COR-L47 (cell line): ENCODE data around the gene FBN2.
"Not testable (repeated sequence)": the region's sequence is repeated elsewhere in the genome, so short reads cannot be mapped to it uniquely, and the experiment has no call there.

Source experiments
- DNase-seq: peaks from one replicate; lab custom pipeline; 2025; lab: John Stamatoyannopoulos, UW

Gene FBN2

DNA sequence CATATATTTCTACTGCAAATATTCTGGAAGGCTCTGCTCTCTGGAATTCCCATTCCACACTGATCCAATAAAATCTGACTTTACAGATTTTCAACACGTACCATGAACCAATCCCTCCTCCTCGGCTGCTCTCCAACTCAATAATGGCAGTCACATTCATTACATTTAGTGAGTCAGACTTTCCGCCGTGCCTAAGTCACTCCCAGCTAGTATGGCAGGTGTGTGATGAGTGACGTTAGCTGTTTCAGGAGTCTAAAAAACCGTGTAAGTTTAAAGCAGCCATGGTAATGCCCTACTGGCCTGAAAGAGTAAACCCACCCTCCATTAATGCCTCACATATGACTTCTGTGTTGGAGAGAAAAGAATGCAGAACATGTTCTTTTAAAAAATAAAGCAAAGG, 3.3 kb downstream of the FBN2 start:
- DNase-seq: no peak

DNA sequence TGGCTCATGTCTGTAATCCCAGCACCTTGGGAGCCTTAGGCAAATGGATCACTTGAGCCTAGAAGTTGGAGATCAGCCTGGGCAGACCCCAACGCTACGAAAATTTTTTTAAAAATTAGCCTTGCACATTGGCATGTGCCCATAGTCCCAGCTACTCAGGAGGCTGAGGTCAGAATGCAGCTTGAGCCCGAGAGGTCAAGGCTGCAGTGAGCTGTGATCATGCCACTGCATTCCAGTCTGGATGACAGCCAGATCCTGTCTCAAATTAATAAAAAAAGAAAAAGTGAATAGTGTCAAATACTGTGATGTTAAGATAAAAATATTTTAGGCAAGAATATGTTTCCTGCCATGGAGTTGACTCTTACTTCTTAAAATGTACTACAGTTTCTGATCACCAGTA, 5.3 kb downstream of the FBN2 start:
- DNase-seq: no peak

DNA sequence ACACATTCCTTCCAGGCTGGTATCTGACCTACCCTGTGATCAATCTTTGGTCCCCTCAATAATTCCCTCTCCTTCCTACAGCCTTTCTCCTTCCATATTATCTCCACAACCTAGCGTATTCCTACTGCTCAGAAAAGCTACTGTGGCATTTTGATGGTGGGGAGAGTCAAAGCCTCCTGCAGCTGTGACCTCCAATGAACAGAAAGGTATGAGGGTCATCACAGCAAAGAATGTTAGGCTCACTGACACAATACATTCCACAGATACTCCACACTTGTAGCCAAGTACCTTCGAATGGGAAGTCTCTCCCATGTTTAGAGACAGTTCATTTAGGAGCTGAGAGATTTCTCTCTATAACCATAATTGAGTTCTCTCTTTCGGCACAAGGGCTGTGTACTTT, 5.9 kb downstream of the FBN2 start:
- no peak for DNase-seq

DNA sequence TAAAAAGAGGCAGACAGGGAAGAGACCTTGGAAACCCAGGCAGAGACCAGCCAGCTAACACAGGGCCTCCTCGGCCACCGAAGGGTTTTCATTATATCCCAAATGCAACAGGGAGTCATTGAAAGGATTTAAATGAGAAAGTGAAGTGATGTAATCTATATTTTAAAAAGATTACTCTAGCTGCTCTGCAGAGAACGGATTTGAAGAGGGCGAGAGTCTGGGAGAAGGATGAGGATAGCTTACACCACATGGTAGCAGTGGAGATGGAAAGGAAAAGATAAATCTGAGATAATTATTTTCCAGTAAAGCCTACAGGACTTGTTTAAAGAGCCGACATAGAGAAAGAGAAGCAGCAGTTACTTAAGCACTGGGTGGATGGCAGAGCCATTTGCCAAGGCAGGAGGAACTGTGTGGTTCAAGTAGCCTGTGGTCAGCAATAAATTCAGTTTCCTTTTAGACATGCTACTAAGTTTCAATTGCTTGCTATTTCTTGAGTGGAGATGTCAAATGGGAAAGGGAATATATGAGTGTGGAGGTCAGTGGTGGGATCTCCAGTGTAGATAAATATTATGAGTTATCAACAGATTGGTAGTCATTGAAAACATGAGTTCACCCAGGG, 9.3 kb downstream of the FBN2 start:
- DNase-seq: no peak

DNA sequence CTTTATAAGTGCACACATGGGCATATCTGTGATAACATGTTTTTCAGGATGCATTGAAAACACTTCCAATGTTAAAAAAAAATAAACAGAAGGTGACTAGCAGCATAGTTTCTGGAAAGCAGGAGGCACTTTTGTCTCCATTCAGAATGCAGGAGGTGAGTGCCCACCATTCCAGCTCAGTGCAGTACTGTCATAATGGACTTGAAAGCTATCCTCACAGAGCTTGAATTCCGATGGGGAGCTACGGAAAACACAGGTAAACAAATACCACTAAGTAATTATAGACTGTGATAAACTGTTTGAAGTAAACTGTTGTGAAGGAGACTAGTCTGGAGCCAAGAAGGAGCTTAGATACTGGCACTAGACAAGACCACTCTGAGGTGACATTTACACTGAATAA, 9.9 kb downstream of the FBN2 start:
- DNase-seq: no peak

DNA sequence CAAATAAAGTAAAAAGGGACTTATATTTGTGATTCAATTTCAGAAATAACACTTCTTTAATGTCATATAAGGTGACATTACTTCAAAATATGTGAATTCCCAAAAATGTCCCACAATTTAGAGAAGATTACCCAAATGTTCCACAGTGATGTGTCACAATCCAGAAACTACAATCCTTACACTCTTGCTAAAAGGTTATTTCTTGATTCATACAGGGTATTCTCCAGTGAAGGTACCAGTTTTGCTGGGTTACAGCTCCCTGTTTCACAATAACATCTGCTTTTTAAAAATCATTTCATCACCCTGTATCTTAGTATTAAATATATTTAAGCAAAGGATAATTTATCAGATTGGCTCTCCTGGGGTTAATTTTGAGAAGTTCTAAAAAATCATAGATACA, 11.0 kb downstream of the FBN2 start:
- no peak for DNase-seq

DNA sequence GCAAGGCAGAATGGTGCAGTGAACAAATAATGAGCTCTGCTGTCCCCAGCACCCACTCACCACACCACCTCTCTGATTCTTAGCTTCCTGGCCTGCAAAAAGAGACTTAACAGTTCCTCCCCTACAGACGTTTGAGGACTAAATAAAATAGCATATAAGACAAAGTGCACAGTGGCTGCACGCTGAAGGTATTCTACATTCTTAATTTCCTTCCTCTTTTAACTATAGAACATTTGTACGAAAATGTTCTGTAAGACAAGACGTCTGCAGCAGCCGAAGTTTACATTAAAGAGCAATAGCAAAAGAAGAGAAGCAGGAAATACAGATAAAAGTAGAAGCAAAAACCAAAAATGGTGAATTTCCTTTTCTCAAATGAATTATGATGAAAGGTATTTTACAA, 15.7 kb downstream of the FBN2 start:
- no peak for DNase-seq

DNA sequence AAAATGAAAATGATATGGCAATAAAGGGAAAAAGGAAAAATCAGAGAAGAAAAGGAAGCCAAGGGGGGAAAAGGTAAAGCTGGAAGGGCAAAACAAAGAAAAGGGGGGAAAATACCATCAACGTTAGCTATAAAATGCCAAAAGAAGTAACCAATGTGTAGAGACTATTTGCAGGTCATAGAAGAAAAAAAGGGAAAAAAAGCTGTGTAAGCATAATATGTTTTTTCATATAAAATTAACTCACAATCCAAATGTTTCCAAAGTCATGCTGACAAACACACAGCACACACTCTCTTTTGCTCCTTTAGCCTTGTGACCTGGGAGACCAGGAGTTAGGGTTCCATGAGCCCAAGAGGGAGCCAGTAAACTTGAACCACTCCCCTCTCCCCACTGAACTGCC, 18.2 kb downstream of the FBN2 start:
- DNase-seq: no peak

DNA sequence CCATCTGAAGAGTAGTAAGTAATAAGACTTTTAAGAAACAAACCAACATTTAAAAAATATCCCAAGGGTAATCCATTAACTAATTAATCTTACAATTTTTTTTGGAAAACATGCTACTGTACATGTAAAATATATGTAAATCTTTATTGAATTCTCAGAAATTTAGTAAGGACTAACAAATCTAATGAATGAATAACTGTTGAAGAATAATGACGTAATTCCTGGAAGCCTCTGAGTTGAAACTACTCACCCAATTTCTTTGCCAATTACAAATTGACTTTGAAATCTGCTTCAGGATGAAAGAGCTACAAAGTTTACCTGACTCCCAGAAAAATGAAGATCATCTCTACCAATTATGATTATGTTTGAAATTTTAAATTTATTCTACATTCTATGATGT, 21.1 kb downstream of the FBN2 start:
- no peak for DNase-seq

DNA sequence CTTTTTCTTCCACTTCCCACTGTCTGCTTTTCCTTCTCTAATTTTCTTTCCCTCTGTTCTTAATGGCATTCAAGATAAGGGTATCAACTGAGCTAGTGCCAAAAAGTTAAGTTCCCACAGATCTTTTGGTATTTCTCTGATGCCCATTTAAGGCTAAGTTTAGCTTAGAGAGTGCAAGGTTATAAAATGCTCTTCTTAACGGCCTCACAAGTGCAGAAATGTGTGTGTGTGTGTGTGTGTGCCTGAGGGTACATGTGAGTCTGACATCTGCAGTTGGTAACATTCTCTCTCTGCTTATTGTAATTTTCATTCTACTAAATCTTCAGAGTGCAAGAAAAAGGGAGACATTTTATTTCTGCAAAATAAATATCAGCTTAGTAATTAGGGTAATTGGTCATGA, 24.2 kb downstream of the FBN2 start:
- DNase-seq: no peak

DNA sequence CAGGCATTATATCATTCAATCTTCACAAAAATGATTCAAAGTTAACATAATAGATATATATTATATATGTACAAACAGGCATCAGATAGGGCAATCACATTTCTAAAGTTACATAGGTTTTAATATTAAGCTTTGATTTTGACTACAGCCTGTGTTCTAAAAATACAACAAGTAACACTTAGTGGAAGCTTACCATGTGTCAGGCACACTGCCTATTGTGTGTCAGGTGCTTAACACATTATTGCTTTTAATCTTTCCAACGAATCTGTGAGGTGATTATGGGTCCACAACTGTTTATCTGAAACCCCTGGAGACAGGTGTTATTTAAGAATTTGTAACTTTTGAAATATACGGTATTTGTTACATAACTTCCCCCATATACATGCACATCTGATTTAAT, 25.2 kb downstream of the FBN2 start:
- DNase-seq: no peak

DNA sequence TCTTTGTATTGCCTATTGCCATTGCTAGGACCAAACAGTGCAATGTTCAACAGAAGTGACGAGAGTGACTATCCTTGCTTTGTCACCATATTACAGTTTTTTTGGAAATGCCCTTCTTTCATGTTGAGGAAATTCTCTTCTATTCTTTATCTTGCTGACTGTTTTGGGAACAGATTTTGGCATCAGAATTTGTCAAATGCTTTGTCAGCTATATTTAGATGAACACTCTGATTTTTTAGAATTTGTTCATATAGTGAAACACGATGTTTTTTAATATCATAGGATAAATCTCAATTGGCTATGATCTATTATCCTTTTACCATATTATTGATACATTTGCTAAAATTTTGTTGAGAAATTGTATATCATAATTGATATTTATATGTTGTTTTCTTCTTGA, 31.4 kb downstream of the FBN2 start:
- no peak for DNase-seq

DNA sequence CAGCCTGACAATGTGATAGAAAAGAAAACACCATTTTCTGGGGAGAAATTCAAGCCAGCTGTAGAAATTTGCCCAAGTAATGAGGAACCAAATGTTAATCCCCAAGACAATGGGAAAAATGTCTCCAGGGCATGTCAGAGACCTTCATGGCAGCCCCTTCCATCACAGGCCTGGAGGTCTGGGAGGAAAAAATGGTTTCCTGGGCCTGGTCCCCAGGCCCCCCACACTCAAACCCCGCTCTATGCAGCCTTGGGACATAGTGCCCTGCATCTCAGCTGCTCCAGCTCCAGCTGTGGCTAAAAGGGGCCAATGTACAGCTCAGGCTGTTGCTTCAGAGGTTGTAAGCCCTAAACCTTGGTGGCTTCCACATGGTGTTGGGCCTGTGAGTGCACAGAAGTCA, 34.3 kb downstream of the FBN2 start:
- not testable (repeated sequence) for DNase-seq

DNA sequence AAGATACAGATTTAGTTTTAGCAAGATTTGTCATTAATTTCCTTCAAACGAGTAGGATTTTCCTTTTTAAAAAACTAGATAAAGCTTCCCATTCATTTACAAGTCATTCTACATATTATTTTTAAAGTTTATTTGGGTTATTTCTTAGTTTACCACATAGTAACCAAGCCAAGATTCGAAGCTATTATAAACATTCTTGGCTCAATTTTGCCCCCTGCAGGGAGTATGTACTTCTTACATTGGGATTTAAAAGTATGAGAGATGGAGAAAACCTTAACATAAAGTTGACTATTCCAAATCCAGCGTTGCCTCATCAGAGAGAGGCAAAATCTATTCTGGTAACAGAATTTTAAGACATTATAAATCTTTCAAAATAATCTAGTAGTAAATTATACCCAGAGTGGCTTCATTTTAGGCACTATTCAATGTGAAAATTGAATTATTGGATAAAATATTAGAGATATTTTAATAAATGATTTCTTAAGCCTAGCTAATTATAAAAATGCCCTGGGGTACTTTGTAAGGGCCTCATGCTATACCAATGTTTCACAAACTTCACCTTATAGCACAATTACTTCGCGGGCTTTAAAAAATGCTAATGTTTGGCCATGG, 39.1 kb downstream of the FBN2 start:
- DNase-seq: peak; percentile 60

DNA sequence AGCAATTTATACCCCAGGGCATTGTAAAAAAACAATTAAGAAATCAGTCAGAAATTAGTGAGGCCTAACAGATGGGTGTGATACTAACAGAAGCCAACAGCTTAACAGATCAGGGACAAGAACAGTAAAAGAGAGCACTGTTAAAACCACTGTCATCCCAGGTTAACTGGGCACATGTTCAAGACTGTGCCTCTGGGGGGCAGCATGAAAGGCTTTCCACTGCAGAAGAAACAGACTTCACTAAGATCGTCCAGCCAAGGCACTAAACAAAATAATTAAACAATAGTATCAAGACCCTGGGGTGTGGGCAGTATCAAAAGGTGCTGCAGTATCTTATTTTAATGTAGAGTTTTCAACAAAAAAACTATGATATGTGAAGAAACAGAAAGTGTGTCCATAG, 43.5 kb downstream of the FBN2 start:
- no peak for DNase-seq

DNA sequence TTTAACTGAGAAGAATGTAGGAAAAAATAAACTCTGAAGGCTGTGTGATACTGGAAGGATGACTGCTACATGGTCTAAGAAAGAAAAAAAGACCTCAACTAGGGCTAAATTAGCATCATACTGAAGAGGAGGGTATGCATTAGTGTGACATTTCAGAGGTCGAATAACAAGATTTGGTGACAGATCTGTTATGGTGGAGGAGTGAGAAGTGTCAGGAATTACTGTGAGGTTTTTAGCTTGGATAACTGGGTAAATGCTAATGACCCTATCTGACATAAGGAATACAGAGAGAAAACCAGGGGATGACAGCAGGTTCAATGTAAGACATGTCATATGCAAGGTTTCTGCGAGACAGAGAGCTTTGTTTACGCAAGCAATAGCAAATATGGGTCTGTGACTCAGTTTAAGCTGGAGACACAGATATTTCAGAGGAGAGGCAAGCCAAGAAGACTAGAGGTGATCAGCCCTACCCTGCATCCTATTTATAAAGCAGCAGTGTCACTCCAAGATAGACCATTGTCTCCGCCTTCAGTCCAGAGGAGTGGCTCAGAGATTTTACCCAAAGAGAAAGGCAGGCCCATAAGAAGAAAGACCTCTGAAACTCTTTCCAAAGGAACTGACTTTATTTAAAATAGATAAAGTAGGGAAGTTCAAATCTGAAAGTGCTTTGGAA, 44.3 kb downstream of the FBN2 start:
- DNase-seq: no peak

DNA sequence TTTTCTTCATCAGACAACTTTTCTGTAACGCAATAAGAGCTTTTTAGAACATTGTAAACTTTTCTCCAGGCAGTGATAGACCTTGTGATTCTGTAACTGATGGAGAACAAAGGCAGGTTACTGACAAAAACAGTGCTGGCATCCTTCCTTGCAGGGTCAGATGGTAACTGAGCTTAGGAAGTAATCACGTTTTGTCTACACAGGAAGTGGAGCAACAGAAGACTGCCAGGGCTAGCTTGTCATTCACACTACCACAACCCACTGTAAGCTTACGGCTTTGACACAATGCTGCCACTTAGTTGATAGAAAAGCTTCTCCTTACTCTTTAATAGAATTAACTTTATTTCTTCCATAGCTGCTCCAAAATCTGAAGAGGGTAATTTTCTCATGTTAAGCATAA, 46.8 kb downstream of the FBN2 start:
- DNase-seq: peak; percentile 3

DNA sequence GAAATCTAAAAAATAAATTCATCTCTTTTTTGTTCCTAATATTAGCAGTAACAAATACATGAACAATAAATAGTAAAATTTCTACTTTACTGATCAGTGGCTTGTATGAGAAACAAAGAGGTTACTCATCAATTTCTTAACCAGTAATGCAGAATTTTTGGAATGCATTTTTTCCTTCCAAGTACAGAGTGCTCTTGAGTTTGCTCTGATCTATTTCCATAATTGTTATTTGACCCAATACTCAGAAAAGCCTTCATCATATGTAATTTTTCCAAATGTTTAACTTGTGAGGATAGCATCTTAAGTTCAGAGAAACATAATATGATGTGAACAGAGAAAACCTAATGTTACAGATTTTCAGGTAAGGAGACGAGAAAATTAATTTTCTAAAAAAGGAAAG, 47.3 kb downstream of the FBN2 start:
- DNase-seq: no peak

DNA sequence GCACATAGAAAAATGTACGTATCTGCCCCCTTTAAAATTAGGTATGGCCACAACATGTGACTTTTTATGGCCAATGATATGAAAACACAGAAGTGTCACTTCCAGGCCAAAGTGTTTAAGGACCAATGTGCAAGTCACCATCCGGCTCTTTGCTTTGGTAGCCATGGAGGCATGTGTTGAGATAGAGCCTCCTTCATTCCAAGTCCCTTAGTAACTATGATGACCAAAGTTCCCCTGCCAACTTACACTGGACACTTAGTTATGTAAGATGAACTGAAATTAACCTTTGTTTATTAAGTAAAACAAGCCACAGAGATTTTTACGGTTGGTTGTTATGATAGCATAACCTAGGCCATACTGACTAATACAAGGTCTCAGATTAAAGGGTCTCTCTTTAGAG, 51.0 kb downstream of the FBN2 start:
- no peak for DNase-seq

DNA sequence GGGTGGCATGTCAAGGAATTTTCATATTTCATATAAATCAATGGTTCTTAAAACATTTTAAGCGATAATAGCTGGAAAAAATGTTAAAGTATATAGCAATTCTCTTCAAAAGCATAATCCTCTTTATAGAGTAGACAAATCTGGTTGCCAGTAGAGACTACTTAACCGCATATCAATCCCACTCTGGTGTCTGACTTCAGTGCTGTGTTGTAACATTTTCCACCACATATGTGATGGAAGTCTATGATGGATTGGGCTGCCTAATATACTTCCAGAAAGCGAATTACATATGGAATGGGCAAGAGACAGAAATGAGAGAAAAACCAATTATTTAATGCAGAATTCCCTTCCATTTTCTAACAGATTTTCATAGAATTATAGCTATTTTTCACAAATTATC, 54.3 kb downstream of the FBN2 start:
- no peak for DNase-seq

DNA sequence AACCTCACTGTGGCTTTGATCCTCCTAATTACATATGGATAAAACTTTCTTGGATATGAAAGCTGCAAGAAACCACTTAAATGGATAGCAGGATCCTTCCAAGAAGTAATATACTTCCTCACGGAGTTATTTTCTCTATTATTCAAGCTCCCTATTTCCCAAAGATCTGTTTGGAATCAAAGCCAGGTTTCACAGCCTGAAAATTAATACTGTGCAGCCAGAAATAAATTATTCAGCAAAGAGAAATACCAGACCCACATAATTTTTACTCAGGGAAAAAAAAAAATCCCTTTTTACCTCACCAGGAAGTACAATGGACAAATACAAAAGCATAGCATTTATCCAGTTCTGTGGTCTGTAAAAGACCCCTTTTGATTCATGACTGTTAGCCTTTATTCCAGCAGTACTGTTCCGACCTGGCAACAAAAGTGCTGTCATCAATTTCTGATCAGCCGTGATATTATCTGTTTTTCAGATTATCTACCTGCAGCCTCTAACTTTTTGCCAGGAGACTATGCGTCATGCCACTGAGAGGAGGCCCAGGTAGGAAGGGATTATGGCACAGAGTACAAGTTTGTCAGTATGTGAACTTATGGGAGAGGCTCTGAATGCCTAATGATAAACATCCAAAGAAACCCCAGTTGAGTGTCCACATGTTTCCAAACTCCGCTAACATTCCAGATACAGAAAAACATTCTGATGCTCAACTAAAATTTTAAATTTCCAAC, 57.0 kb downstream of the FBN2 start:
- no peak for DNase-seq

DNA sequence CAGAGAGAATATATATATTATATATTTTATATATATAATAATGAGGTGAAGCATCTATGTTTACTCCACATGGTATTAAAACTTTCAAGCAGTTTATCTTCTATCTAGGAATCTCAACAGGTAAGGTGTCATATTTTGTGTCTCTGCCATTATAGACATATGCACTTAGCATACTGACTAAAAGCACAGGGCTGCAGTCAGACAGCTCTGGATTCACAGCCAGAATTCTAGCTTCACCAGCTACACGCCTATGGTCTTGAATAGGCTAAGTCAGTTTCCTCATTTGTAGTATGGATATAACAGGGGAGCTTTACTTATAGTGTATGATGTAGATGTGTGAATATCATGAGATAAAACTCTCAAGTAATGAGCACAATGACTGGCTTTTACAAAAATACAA, 57.9 kb downstream of the FBN2 start:
- DNase-seq: no peak
